ENCODE results near the gene ANXA8.

Gene ANXA8

GRCh38 chr10:47447705-47448104, 36.2 kb downstream of the ANXA8 start:
- no peak for DNase-seq

DNA sequence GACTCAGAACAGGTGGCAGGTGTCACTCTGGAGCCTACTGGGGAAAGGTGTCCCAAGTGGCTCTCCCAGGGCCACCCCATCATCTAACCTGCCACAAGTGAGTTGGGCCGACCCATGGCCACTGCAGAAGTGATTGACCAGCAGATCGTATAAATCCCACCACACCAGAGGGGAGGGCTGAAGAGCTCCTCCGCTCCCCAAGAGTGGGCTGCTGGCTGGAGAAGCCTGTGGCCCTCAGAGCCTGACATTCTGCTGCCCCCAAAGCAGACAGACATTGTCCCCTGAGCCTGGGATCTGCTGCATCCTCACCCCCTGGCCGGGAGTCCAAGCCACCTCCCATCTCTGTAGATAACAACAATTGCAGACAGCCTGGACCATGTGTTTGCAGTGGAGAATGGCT, 36.7 kb downstream of the ANXA8 start:
- DNase-seq: no peak

- DNase-seq: no peak
Measured at GRCh38 chr10:47445720-47446119, 38.2 kb downstream of the ANXA8 start.

DNA sequence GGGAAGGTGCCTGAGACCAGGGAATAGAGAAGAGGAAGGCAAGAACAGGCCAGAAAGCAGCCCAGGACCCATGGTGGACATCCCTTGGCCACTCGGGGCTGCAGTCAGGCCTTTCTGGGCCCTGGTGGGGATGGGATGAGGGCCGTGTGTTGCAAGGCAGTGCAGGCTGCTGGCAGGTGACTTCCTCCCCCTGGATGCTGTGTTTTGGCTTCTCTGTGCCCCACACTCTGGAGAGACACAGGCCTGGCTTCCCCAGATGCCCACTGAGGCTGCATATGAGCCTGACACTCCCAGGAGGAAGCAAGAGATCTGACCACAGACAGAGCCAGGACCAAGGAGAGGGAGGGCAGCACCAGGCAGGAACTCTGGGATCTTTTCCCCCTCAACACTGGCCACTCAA, 39.9 kb downstream of the ANXA8 start:
- DNase-seq: no peak

GRCh38 chr10:47443145-47443544, 40.8 kb downstream of the ANXA8 start:
- DNase-seq: no peak

DNA sequence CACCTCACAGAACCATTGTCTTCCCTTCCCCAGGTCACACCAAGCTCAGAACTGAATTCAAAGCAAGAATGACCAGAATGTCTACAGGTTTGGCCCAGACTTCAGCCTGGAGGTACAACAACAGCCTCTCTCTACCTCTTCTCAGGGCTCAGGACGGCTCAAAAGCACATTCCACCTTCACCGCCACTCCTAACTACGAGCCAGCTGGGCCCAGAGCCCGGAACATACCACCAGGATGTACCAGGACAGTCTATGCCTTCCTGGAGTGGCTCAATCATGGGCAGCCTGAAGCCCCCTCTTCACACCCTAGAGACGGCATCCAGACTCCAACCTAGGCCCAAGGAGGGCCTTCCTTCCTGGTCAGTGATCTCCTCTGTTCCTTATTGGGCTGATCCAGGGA, 41.6 kb downstream of the ANXA8 start:
- no peak for DNase-seq

DNA sequence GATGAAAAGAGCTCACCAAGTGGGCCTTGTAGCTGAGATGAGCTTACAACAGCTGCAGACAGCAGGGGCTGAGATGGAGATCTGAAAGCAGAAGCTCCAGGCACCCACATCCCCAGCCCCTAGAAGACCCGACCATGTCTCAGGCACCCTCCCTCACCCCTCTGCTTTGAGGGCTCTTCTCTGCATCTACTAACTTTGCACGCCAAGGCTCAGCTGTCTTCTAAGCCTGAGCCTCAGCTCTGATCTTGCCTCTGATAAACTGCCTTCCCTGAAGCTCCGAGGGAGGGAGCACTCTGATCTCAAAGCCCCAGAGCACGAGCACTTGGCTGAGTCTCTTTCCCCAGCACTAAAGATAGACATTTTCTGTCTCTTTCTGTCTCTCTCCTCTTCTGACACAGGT, 42.0 kb downstream of the ANXA8 start:
- DNase-seq: no peak

- DNase-seq: no peak
Measured at GRCh38 chr10:47440207-47440606, 43.7 kb downstream of the ANXA8 start.

- DNase-seq: no peak
Measured at GRCh38 chr10:47438857-47439474, 44.9 kb downstream of the ANXA8 start.

DNA sequence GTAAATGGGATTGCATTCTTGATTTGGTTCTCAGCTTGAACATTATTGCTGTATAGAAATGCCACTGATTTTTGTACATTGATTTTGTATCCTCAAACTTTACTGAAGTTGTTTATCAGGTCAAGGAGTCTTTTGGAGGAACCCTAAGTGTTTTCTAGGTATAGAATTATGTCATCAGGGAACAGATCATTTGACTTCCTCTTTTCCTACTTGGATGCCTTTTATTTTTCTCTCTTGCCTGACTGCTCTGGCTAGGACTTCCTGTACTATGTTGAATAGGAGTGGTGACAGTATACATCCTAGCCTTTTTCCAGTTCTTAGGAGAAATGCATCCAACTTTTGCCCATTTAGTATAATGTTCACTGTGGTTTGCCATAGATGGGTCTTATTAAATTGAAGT, 48.8 kb downstream of the ANXA8 start:
- DNase-seq: no peak

- no peak for DNase-seq
Measured at GRCh38 chr10:47425813-47426419, 58.0 kb downstream of the ANXA8 start.

GRCh38 chr10:47424231-47424630, 59.7 kb downstream of the ANXA8 start:
- no peak for DNase-seq

- DNase-seq: no peak
Measured at GRCh38 chr10:47423476-47423875, 60.4 kb downstream of the ANXA8 start.

DNA sequence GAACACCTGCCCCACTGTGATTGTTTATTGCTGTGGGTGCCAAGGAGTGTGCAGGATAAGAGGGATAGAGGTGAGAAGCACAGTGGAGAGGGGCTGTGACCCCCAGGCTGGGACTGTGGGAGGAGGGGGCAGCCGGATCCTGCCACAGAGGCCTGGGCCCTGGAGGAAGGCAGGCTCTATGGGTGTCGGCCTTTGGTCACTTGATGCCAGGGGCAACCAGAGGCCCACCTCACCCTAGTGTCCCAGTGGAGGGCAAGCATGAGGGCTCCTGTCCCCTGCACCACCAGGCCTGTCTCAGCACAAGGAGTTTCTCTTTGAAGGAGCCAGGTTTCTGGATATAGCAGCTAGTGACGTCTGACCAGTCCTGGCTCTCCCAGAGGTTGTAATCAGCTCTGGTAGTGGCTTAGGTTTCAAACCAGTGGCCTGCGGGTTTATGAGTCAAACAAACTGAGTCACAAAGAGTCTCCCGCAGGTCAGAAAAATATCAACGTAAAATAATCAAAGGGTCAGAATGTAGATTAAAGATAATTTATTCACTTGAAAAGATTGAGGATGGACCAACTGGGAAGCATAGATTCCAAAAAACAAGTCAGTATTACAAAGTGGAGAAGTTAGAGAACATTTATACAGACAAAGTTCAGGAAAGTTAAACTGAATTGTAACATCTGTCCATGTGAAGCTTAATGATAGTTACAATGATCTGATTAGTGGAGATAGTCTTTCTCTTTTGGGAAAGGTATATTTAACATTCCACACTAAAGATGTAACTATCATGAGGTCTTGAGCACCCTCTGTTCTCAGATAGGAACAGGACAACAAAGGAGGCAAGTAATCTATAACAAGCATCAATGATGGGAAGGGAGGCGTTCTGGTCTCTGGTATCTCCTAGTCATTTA, 62.6 kb downstream of the ANXA8 start:
- no peak for DNase-seq

- DNase-seq: no peak
Measured at GRCh38 chr10:47420305-47421056, 63.4 kb downstream of the ANXA8 start.

GRCh38 chr10:47419421-47419820, 64.5 kb downstream of the ANXA8 start:
- no peak for DNase-seq

DNA sequence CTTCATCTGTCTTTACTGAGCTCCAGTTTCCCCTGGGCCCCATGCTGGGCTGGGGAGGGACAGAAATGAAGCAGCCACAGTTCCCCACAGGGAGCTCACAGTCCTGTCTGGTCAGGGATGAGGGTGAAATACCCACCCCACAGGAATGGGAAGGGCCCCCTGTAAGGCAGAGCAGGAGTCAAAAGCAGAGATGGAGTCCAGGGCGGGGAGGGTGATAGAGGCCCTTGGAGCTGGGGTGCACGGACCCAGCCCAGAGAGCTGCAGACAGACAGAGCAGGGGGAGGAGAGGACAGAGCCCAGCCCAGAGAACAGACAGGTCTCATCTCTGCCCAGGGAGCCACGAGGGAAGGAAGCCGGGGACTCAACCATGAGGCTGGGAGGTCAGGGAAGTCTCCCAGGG, 64.9 kb downstream of the ANXA8 start:
- no peak for DNase-seq

DNA sequence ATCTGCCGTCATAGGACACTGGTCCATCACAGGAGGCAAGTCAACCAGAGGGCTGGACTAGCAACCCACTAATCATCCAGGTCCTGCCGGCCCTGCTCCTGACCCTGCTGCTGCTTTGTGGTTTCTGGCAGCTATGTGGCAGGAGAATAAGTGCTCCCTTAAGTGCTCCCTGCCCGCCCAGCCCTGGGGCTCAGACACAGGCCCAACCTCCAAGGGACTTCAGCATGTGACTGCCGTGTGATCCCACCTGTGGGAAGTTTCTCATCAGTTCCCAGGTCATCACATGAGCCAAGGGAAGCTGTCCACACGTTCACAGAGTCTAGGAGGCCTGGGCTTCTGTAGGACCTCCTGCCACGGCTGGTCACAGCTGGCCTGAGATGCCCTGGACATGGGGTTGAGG, 65.6 kb downstream of the ANXA8 start:
- DNase-seq: no peak
